ENCODE data around the gene NLRP3.

- TF ChIP-seq TAF1 (IDR thresholded peaks at IDR 0.05; ENCODE audit: borderline replicate concordance, low read depth, low read length) (no peak), POLR2A (IDR thresholded peaks at IDR 0.05; ENCODE audit: low read depth, low read length) (no peak)
Measured at GRCh38 chr1:247445526-247446356, 29.8 kb downstream of the NLRP3 start.
